ENCODE measurements around the gene GSK3B. TPM values are rescaled to one million over a fixed set of nuclear protein-coding genes. Genes with fewer than 3 reads are reported as not detected.

The GSK3B gene
- total RNA-seq, 1 donor from 2014 or later, result 20.6 TPM

- H3K9me3 ChIP-seq, result no peaks in the 10 kb centered on the region
- H3K27ac ChIP-seq, result no peak overlapping the region
- intact Hi-C loops (cut with DNase I), result no loop called here
- H3K4me1 ChIP-seq, result no peaks in the 10 kb centered on the region
- no peaks in the 10 kb centered on the region for H3K27me3 ChIP-seq
- H3K4me3 ChIP-seq, result no peak overlapping the region
- no peak for DNase-seq (ENCODE audit: extremely low spot score in 2 of 2)
- TF ChIP-seq POLR2AphosphoS5 (IDR thresholded peaks at IDR 0.05; ENCODE audit: insufficient read depth in 1 of 2, low read depth in 1 of 2) (no peak), POLR2A (IDR thresholded peaks at IDR 0.05) (no peak)
- TF ChIP-seq, protein P1, sequence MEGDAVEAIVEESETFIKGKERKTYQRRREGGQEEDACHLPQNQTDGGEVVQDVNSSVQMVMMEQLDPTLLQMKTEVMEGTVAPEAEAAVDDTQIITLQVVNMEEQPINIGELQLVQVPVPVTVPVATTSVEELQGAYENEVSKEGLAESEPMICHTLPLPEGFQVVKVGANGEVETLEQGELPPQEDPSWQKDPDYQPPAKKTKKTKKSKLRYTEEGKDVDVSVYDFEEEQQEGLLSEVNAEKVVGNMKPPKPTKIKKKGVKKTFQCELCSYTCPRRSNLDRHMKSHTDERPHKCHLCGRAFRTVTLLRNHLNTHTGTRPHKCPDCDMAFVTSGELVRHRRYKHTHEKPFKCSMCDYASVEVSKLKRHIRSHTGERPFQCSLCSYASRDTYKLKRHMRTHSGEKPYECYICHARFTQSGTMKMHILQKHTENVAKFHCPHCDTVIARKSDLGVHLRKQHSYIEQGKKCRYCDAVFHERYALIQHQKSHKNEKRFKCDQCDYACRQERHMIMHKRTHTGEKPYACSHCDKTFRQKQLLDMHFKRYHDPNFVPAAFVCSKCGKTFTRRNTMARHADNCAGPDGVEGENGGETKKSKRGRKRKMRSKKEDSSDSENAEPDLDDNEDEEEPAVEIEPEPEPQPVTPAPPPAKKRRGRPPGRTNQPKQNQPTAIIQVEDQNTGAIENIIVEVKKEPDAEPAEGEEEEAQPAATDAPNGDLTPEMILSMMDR (IDR thresholded peaks at IDR 0.05), result no peak
- no peaks in the 10 kb centered on the region for H3K36me3 ChIP-seq
These were observed 293.4 kb downstream of the GSK3B start for GRCh38 chr3:119800844-119801243.

- intact Hi-C loops (cut with DNase I), result no loop called here
- TF ChIP-seq POLR2A (IDR thresholded peaks at IDR 0.05), result no peak
- TF ChIP-seq, protein P1 (IDR thresholded peaks at IDR 0.05), result no peak
- TF ChIP-seq POLR2AphosphoS5 (IDR thresholded peaks at IDR 0.05; ENCODE audit: insufficient read depth in 1 of 2, low read depth in 1 of 2), result no peak
- H3K27me3 ChIP-seq, result no peaks in the 10 kb centered on the region
- DNase-seq (ENCODE audit: extremely low spot score in 2 of 2), result no peak
- no peak overlapping the region for H3K27ac ChIP-seq
- H3K4me1 ChIP-seq, result no peaks in the 10 kb centered on the region
- no peaks in the 10 kb centered on the region for H3K9me3 ChIP-seq
- H3K4me3 ChIP-seq, result no peak overlapping the region
- no peaks in the 10 kb centered on the region for H3K36me3 ChIP-seq
These were observed 297.5 kb downstream of the GSK3B start for GRCh38 chr3:119796785-119797184.

DNA sequence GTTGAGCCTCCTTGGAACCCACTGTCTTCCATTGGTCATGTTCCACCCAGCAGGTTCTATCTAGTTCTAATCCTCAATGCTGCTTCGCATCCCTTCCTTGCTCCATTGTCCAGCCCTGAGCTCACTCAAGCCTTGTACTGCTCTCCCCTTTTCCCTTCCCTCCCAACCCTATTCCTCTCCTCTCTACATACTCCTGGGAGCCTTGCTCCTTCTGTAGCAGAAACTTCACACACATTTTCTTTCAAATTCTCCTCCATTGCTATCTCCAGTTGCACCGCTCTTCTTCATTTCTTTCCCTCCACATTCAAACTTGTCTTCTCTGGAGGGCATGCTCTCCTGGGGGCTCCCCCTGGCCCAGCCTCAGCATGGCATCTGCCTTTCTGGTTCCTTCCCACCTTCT is 297.9 kb downstream of the GSK3B start:
- no peak overlapping the region for H3K27ac ChIP-seq
- H3K36me3 ChIP-seq, result no peaks in the 10 kb centered on the region
- no peaks in the 10 kb centered on the region for H3K27me3 ChIP-seq
- TF ChIP-seq POLR2A (IDR thresholded peaks at IDR 0.05) (no peak), POLR2AphosphoS5 (IDR thresholded peaks at IDR 0.05; ENCODE audit: insufficient read depth in 1 of 2, low read depth in 1 of 2) (no peak)
- TF ChIP-seq, protein P1 (IDR thresholded peaks at IDR 0.05), result no peak
- no peak for DNase-seq (ENCODE audit: extremely low spot score in 2 of 2)
- H3K4me1 ChIP-seq, result no peaks in the 10 kb centered on the region
- no peak overlapping the region for H3K4me3 ChIP-seq
- intact Hi-C loops (cut with DNase I), result no loop called here
- no peaks in the 10 kb centered on the region for H3K9me3 ChIP-seq

GRCh38 chr3:119795849-119796248 is 298.4 kb downstream of the GSK3B start:
- intact Hi-C loops (cut with DNase I), result no loop called here
- H3K4me3 ChIP-seq, result no peak overlapping the region
- H3K36me3 ChIP-seq, result no peaks in the 10 kb centered on the region
- no peak for DNase-seq (ENCODE audit: extremely low spot score in 2 of 2)
- no peaks in the 10 kb centered on the region for H3K4me1 ChIP-seq
- TF ChIP-seq, protein P1 (IDR thresholded peaks at IDR 0.05), result no peak
- TF ChIP-seq POLR2AphosphoS5 (IDR thresholded peaks at IDR 0.05; ENCODE audit: insufficient read depth in 1 of 2, low read depth in 1 of 2) (no peak), POLR2A (IDR thresholded peaks at IDR 0.05) (no peak)
- no peaks in the 10 kb centered on the region for H3K9me3 ChIP-seq
- no peak overlapping the region for H3K27ac ChIP-seq
- no peaks in the 10 kb centered on the region for H3K27me3 ChIP-seq

DNA sequence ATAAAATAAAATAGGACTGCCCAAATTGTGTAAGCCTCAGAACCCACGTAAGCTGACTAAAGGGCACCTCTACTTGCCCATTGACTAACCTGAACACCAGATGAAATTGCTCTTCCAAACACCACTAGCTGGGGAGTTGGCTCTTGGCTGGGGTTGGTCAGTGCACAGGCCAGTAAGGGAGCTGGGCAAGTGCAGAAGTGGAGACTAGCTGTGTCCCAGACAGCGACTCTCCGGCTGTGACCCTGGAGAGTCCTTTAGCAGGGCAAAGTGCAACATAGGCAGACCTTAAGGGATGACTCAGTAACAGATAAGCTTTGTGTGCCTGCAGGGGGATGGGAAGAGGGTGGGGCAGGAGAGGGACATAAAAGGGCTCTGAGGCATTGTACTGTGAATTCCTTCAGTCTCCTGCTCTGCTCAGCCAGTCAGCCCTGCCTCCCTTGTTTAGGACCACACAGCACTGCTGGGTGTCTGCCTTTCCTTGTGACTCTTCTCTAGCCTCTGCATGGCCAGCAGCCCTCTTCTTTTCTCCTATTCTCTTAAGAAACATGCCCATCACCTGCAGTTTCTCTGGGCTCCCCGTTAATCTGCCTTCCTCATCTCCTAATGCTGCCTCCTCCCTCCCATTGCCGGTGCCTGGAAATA is 299.2 kb downstream of the GSK3B start:
- no peaks in the 10 kb centered on the region for H3K36me3 ChIP-seq
- no peak overlapping the region for H3K4me3 ChIP-seq
- intact Hi-C loops (cut with DNase I), result loop anchor here (5.0 kb wide), 1 partner anchor 1708 kb away; no protein-coding TSS in a partner anchor
- H3K27me3 ChIP-seq, result no peaks in the 10 kb centered on the region
- H3K9me3 ChIP-seq, result no peaks in the 10 kb centered on the region
- H3K27ac ChIP-seq, result no peak overlapping the region
- no peak for DNase-seq (ENCODE audit: extremely low spot score in 2 of 2)
- TF ChIP-seq, protein P1 (IDR thresholded peaks at IDR 0.05), result no peak
- TF ChIP-seq POLR2AphosphoS5 (IDR thresholded peaks at IDR 0.05; ENCODE audit: insufficient read depth in 1 of 2, low read depth in 1 of 2), result no peak
- no peak for TF ChIP-seq POLR2A (IDR thresholded peaks at IDR 0.05)
- H3K4me1 ChIP-seq, result no peaks in the 10 kb centered on the region

All from vagina (tissue), 2 donors.